IgD-negative memory B cell (primary cell): Measurements from ENCODE around the gene AGO1. TPM values are rescaled to one million over a fixed set of nuclear protein-coding genes. Genes with fewer than 3 reads are reported as not detected.
"Not testable (repeated sequence)": the region's sequence is repeated elsewhere in the genome, so short reads cannot be mapped to it uniquely, and the experiment has no call there.

Experiments
- H3K27ac Mint-ChIP-seq, 3 donors: one replicate each; pipeline ENCODE4 v1.8.0; 2020 to 2022; ENCODE audit warnings: mild to moderate bottlenecking in 3 of 3, mixed read lengths in 3 of 3, moderate library complexity in 1 of 3
- H3K27me3 Mint-ChIP-seq: one replicate; pipeline ENCODE4 v1.8.0; 2021; ENCODE audit warnings: mixed read lengths
- H3K36me3 Mint-ChIP-seq: one replicate; pipeline ENCODE4 v1.8.0; 2020; ENCODE audit warnings: mild to moderate bottlenecking, mixed read lengths
- H3K4me1 Mint-ChIP-seq, 3 donors: one replicate each; pipeline ENCODE4 v1.8.0; 2020 to 2022; ENCODE audit warnings: mixed read lengths in 3 of 3, mild to moderate bottlenecking in 1 of 3
- H3K4me3 Mint-ChIP-seq, 4 donors: one replicate each; pipeline ENCODE4 v1.8.0; 2020 to 2022; ENCODE audit warnings: mild to moderate bottlenecking in 4 of 4, mixed read lengths in 4 of 4, moderate library complexity in 3 of 4
- H3K9me3 Mint-ChIP-seq, 3 donors: one replicate each; pipeline ENCODE4 v1.8.0; 2020 to 2021; ENCODE audit warnings: mixed read lengths in 3 of 3, mild to moderate bottlenecking in 1 of 3
- polyA plus RNA-seq: library from polyadenylated mRNA; unstranded; fragments of 300-500 nt; fragmentation: Illumina TruSeq; gene quantifications from one replicate; pipeline ENCODE4 v1.2.3, GENCODE V29; 2021

Gene AGO1
- polyA plus RNA-seq, 1 donor from 2014 or later, result 6.2 TPM

- Mint-ChIP-seq H3K9me3 (no peaks in the 10 kb centered on the region), H3K4me1 (peaks cover 1 to 4% (median 2%) of the 10 kb centered on the region in 3 donors), H3K27ac (no peak overlapping the region), H3K36me3 (peaks cover 4% of the 10 kb centered on the region), H3K4me3 (no peak overlapping the region), H3K27me3 (no peaks in the 10 kb centered on the region)
Measured at GRCh38 chr1:35958558-35958957, 75.5 kb downstream of the AGO1 start.

DNA sequence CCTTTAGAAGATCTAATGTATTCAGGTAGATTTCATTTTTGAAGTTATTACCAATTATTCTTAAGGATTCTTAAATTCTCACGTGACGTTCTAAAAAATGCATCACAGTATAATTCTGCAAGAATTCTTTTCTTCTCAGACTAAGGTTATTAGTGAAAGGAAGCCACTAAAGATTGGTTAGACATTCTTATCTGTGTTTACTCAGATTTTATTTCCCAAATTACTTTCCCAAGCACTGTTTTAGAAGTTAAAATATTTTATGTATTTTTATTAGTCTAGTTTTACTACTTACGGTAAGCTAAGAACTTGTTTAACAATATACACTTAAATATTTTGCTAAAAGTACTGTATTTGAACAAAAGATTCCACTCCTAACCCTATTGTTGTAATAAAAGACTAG lies 76.3 kb downstream of the AGO1 start:
- Mint-ChIP-seq H3K27me3 (no peaks in the 10 kb centered on the region), H3K4me1 (peaks cover 0 to 2% (median 1%) of the 10 kb centered on the region in 3 donors), H3K4me3 (no peak overlapping the region), H3K36me3 (peaks cover 4% of the 10 kb centered on the region), H3K27ac (no peak overlapping the region), H3K9me3 (peaks cover 0 to 3% (median 2%) of the 10 kb centered on the region in 3 donors)

GRCh38 chr1:35962952-35963351 lies 79.9 kb downstream of the AGO1 start:
- Mint-ChIP-seq H3K9me3 (peaks cover 0 to 3% (median 3%) of the 10 kb centered on the region in 3 donors), H3K36me3 (peaks cover 6% of the 10 kb centered on the region), H3K4me3 (no peak overlapping the region), H3K27me3 (no peaks in the 10 kb centered on the region), H3K4me1 (peaks cover 0 to 3% (median 0%) of the 10 kb centered on the region in 3 donors), H3K27ac (no peak overlapping the region)

- not testable (repeated sequence) for H3K27me3 Mint-ChIP-seq, H3K4me3 Mint-ChIP-seq, H3K27ac Mint-ChIP-seq, H3K4me1 Mint-ChIP-seq, H3K9me3 Mint-ChIP-seq
- peaks cover 13% of the 10 kb centered on the region for H3K36me3 Mint-ChIP-seq
Measured at GRCh38 chr1:35964277-35964676, 81.3 kb downstream of the AGO1 start.

DNA sequence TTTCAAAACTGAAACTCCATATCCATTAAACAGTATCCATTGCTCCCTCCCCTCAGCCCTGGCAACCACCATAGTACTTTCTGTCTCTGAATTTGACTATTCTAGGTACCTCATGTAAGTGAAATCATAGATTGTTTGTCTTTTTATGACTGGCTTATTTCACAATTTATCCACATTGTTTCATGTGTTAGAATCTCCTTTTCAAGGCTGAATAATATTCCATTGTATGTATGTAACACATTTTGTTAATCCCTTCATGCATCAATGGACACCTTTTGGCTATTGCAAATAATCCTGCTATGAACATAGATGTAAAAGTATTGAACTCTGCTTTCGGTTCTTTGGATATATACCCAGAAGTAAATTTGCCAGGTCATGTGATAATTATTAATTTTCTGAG lies 85.4 kb downstream of the AGO1 start:
- no peak overlapping the region for H3K27ac Mint-ChIP-seq
- peaks cover 1 to 7% (median 5%) of the 10 kb centered on the region in 3 donors for H3K9me3 Mint-ChIP-seq
- H3K4me3 Mint-ChIP-seq, result no peak overlapping the region
- H3K4me1 Mint-ChIP-seq, result peaks cover 0 to 3% (median 2%) of the 10 kb centered on the region in 3 donors
- H3K27me3 Mint-ChIP-seq, result no peaks in the 10 kb centered on the region
- peaks cover 14% of the 10 kb centered on the region for H3K36me3 Mint-ChIP-seq

GRCh38 chr1:35971601-35972000 lies 88.6 kb downstream of the AGO1 start:
- H3K9me3 Mint-ChIP-seq, result peaks cover 2 to 11% (median 3%) of the 10 kb centered on the region in 3 donors
- H3K27me3 Mint-ChIP-seq, result no peaks in the 10 kb centered on the region
- no peak overlapping the region for H3K4me3 Mint-ChIP-seq
- no peak overlapping the region for H3K27ac Mint-ChIP-seq
- H3K4me1 Mint-ChIP-seq, result peaks cover 1 to 4% (median 4%) of the 10 kb centered on the region in 3 donors
- peaks cover 19% of the 10 kb centered on the region for H3K36me3 Mint-ChIP-seq

GRCh38 chr1:35972631-35973030 lies 89.6 kb downstream of the AGO1 start:
- Mint-ChIP-seq H3K9me3 (peaks cover 2 to 11% (median 3%) of the 10 kb centered on the region in 3 donors), H3K36me3 (peaks cover 19% of the 10 kb centered on the region)
- not testable (repeated sequence) for H3K27ac Mint-ChIP-seq, H3K27me3 Mint-ChIP-seq, H3K4me1 Mint-ChIP-seq, H3K4me3 Mint-ChIP-seq

- Mint-ChIP-seq H3K4me3 (no peak overlapping the region), H3K27ac (no peak overlapping the region), H3K36me3 (peaks cover 13% of the 10 kb centered on the region), H3K9me3 (no peaks in the 10 kb centered on the region), H3K27me3 (no peaks in the 10 kb centered on the region), H3K4me1 (peaks cover 0 to 4% (median 3%) of the 10 kb centered on the region in 3 donors)
Measured at GRCh38 chr1:35980090-35980489, 97.1 kb downstream of the AGO1 start.

Other genes with a start within 250 kb of the AGO1 start
- 77.3 TPM for gene PSMB2, start 241.7 kb upstream of the AGO1 start, polyA plus RNA-seq
- gene C1orf216, start 164.3 kb upstream of the AGO1 start, polyA plus RNA-seq, result 8.0 TPM
- 0.23 TPM for gene CLSPN, start 113.2 kb upstream of the AGO1 start, polyA plus RNA-seq
- gene AGO4, start 75.2 kb upstream of the AGO1 start, polyA plus RNA-seq, result 4.2 TPM
- gene AGO3, start 47.9 kb downstream of the AGO1 start, polyA plus RNA-seq, result 13.1 TPM
- not detected for gene TEKT2, start 200.9 kb downstream of the AGO1 start, polyA plus RNA-seq
- gene ADPRS, start 205.7 kb downstream of the AGO1 start, polyA plus RNA-seq, result 29.7 TPM
- not detected for gene COL8A2, start 242.0 kb downstream of the AGO1 start, polyA plus RNA-seq